ENCODE measurements around the gene DHRS12.

The DHRS12 gene

GRCh38 chr13:51767100-51767499, 36.9 kb downstream of the DHRS12 start:
- Histone ChIP-seq H3K4me1 (ENCODE audit: control insufficient read depth, insufficient read depth, low read length) (peaks cover 13% of the 10 kb centered on the region), H3K27ac (ENCODE audit: low read depth, low read length) (no peak overlapping the region), H3K27me3 (ENCODE audit: control insufficient read depth, insufficient read depth, low read length) (no peaks in the 10 kb centered on the region), H3K9ac (ENCODE audit: low read depth, low read length) (no peak overlapping the region), H3K36me3 (ENCODE audit: control insufficient read depth, insufficient read depth, low read length) (peaks cover 15% of the 10 kb centered on the region), H3K4me3 (ENCODE audit: low read depth, low read length) (no peak overlapping the region), H3K9me3 (ENCODE audit: control insufficient read depth, insufficient read depth, low read length) (no peaks in the 10 kb centered on the region)

- Histone ChIP-seq H3K27me3 (ENCODE audit: control insufficient read depth, insufficient read depth, low read length) (no peaks in the 10 kb centered on the region), H3K27ac (ENCODE audit: low read depth, low read length) (no peak overlapping the region), H3K4me3 (ENCODE audit: low read depth, low read length) (no peak overlapping the region), H3K9ac (ENCODE audit: low read depth, low read length) (no peak overlapping the region), H3K9me3 (ENCODE audit: control insufficient read depth, insufficient read depth, low read length) (no peaks in the 10 kb centered on the region), H3K36me3 (ENCODE audit: control insufficient read depth, insufficient read depth, low read length) (peaks cover 27% of the 10 kb centered on the region), H3K4me1 (ENCODE audit: control insufficient read depth, insufficient read depth, low read length) (peaks cover 13% of the 10 kb centered on the region)
Measured at GRCh38 chr13:51765142-51765515, 38.8 kb downstream of the DHRS12 start.

- Histone ChIP-seq H3K27ac (ENCODE audit: low read depth, low read length) (no peak overlapping the region), H3K4me3 (ENCODE audit: low read depth, low read length) (no peak overlapping the region), H3K27me3 (ENCODE audit: control insufficient read depth, insufficient read depth, low read length) (no peaks in the 10 kb centered on the region), H3K9ac (ENCODE audit: low read depth, low read length) (no peak overlapping the region), H3K36me3 (ENCODE audit: control insufficient read depth, insufficient read depth, low read length) (peaks cover 34% of the 10 kb centered on the region), H3K9me3 (ENCODE audit: control insufficient read depth, insufficient read depth, low read length) (no peaks in the 10 kb centered on the region), H3K4me1 (ENCODE audit: control insufficient read depth, insufficient read depth, low read length) (peaks cover 13% of the 10 kb centered on the region)
Measured at GRCh38 chr13:51764184-51765141, 39.5 kb downstream of the DHRS12 start.

GRCh38 chr13:51763486-51763885, 40.5 kb downstream of the DHRS12 start:
- Histone ChIP-seq H3K27ac (ENCODE audit: low read depth, low read length) (no peak overlapping the region), H3K36me3 (ENCODE audit: control insufficient read depth, insufficient read depth, low read length) (peaks cover 41% of the 10 kb centered on the region), H3K27me3 (ENCODE audit: control insufficient read depth, insufficient read depth, low read length) (no peaks in the 10 kb centered on the region), H3K4me1 (ENCODE audit: control insufficient read depth, insufficient read depth, low read length) (peaks cover 6% of the 10 kb centered on the region), H3K4me3 (ENCODE audit: low read depth, low read length) (no peak overlapping the region), H3K9me3 (ENCODE audit: control insufficient read depth, insufficient read depth, low read length) (no peaks in the 10 kb centered on the region), H3K9ac (ENCODE audit: low read depth, low read length) (no peak overlapping the region)

- Histone ChIP-seq H3K4me3 (ENCODE audit: low read depth, low read length) (no peak overlapping the region), H3K27ac (ENCODE audit: low read depth, low read length) (no peak overlapping the region), H3K36me3 (ENCODE audit: control insufficient read depth, insufficient read depth, low read length) (peaks cover 58% of the 10 kb centered on the region), H3K9me3 (ENCODE audit: control insufficient read depth, insufficient read depth, low read length) (no peaks in the 10 kb centered on the region), H3K9ac (ENCODE audit: low read depth, low read length) (no peak overlapping the region), H3K27me3 (ENCODE audit: control insufficient read depth, insufficient read depth, low read length) (no peaks in the 10 kb centered on the region), H3K4me1 (ENCODE audit: control insufficient read depth, insufficient read depth, low read length) (no peaks in the 10 kb centered on the region)
Measured at GRCh38 chr13:51761643-51762350, 42.2 kb downstream of the DHRS12 start.

- Histone ChIP-seq H3K27ac (ENCODE audit: low read depth, low read length) (no peak overlapping the region), H3K4me1 (ENCODE audit: control insufficient read depth, insufficient read depth, low read length) (no peaks in the 10 kb centered on the region), H3K36me3 (ENCODE audit: control insufficient read depth, insufficient read depth, low read length) (peaks cover 67% of the 10 kb centered on the region), H3K4me3 (ENCODE audit: low read depth, low read length) (no peak overlapping the region), H3K9me3 (ENCODE audit: control insufficient read depth, insufficient read depth, low read length) (no peaks in the 10 kb centered on the region), H3K9ac (ENCODE audit: low read depth, low read length) (no peak overlapping the region), H3K27me3 (ENCODE audit: control insufficient read depth, insufficient read depth, low read length) (no peaks in the 10 kb centered on the region)
Measured at GRCh38 chr13:51760592-51760991, 43.4 kb downstream of the DHRS12 start.

- no peaks in the 10 kb centered on the region for H3K27me3 ChIP-seq (ENCODE audit: control insufficient read depth, insufficient read depth, low read length)
- peaks cover 79% of the 10 kb centered on the region for H3K36me3 ChIP-seq (ENCODE audit: control insufficient read depth, insufficient read depth, low read length)
Measured at GRCh38 chr13:51759240-51759639, 44.7 kb downstream of the DHRS12 start.

GRCh38 chr13:51758691-51759090, 45.3 kb downstream of the DHRS12 start:
- no peaks in the 10 kb centered on the region for H3K27me3 ChIP-seq (ENCODE audit: control insufficient read depth, insufficient read depth, low read length)
- H3K9ac ChIP-seq (ENCODE audit: low read depth, low read length) = no peak overlapping the region
- no peak overlapping the region for H3K27ac ChIP-seq (ENCODE audit: low read depth, low read length)
- H3K4me3 ChIP-seq (ENCODE audit: low read depth, low read length) = no peak overlapping the region
- H3K4me1 ChIP-seq (ENCODE audit: control insufficient read depth, insufficient read depth, low read length) = no peaks in the 10 kb centered on the region
- no peaks in the 10 kb centered on the region for H3K9me3 ChIP-seq (ENCODE audit: control insufficient read depth, insufficient read depth, low read length)
- H3K36me3 ChIP-seq (ENCODE audit: control insufficient read depth, insufficient read depth, low read length) = peaks cover 82% of the 10 kb centered on the region

More at GRCh38 chr13:51759240-51759639, 44.7 kb downstream of the DHRS12 start:
- Histone ChIP-seq H3K4me1 (ENCODE audit: control insufficient read depth, insufficient read depth, low read length) (no peaks in the 10 kb centered on the region), H3K4me3 (ENCODE audit: low read depth, low read length) (no peak overlapping the region), H3K9ac (ENCODE audit: low read depth, low read length) (no peak overlapping the region), H3K27ac (ENCODE audit: low read depth, low read length) (no peak overlapping the region), H3K9me3 (ENCODE audit: control insufficient read depth, insufficient read depth, low read length) (no peaks in the 10 kb centered on the region)

GRCh38 chr13:51756651-51757050, 47.3 kb downstream of the DHRS12 start:
- Histone ChIP-seq H3K36me3 (ENCODE audit: control insufficient read depth, insufficient read depth, low read length) (peaks cover 88% of the 10 kb centered on the region), H3K27ac (ENCODE audit: low read depth, low read length) (no peak overlapping the region), H3K9ac (ENCODE audit: low read depth, low read length) (no peak overlapping the region), H3K4me3 (ENCODE audit: low read depth, low read length) (no peak overlapping the region), H3K27me3 (ENCODE audit: control insufficient read depth, insufficient read depth, low read length) (no peaks in the 10 kb centered on the region), H3K4me1 (ENCODE audit: control insufficient read depth, insufficient read depth, low read length) (no peaks in the 10 kb centered on the region), H3K9me3 (ENCODE audit: control insufficient read depth, insufficient read depth, low read length) (no peaks in the 10 kb centered on the region)

GRCh38 chr13:51747438-51748434, 56.2 kb downstream of the DHRS12 start:
- H3K9ac ChIP-seq (ENCODE audit: low read depth, low read length) = no peak overlapping the region
- H3K27ac ChIP-seq (ENCODE audit: low read depth, low read length) = no peak overlapping the region
- H3K9me3 ChIP-seq (ENCODE audit: control insufficient read depth, insufficient read depth, low read length) = peaks cover 26% of the 10 kb centered on the region
- no peaks in the 10 kb centered on the region for H3K4me1 ChIP-seq (ENCODE audit: control insufficient read depth, insufficient read depth, low read length)
- H3K27me3 ChIP-seq (ENCODE audit: control insufficient read depth, insufficient read depth, low read length) = no peaks in the 10 kb centered on the region
- H3K36me3 ChIP-seq (ENCODE audit: control insufficient read depth, insufficient read depth, low read length) = peaks cover 49% of the 10 kb centered on the region
- H3K4me3 ChIP-seq (ENCODE audit: low read depth, low read length) = no peak overlapping the region
